GM21619 (cell line): ENCODE measurements around the gene OR2AK2.

Experiments used
- ATAC-seq: cut with Tn5 transposase; IDR thresholded peaks from one replicate; pipeline ENCODE4 v1.9.1; 2021; ENCODE audit not compliant: unreplicated experiment

OR2AK2 gene

GRCh38 chr1:247964933-247965332, at the start of gene OR2AK2:
TSS of gene OR2AK2 (plus strand) at chr1:247965233. CDS start at chr1:247965377, 144 bp downstream.
- no peak for ATAC-seq

GRCh38 chr1:247919952-247920351, 45.1 kb upstream of the OR2AK2 start, which contains the start of gene OR2T8:
TSS of gene OR2T8 (plus strand) at chr1:247920252. CDS start at chr1:247921018, 766 bp downstream.
- ATAC-seq = no peak

- ATAC-seq = no peak
These were observed 41.1 kb upstream of the OR2AK2 start for GRCh38 chr1:247923941-247924340.

- ATAC-seq = no peak
These were observed 40.2 kb upstream of the OR2AK2 start, which contains the start of gene OR2AJ1 for GRCh38 chr1:247924868-247925267. TSS of gene OR2AJ1 (plus strand) at chr1:247924889. CDS start at chr1:247933769, 8,880 bp downstream.

- ATAC-seq = no peak
These were observed 31.0 kb upstream of the OR2AK2 start for GRCh38 chr1:247933989-247934388.

GRCh38 chr1:247935781-247936180, 29.3 kb upstream of the OR2AK2 start:
- ATAC-seq = no peak

GRCh38 chr1:247936415-247936814, 28.6 kb upstream of the OR2AK2 start:
- no peak for ATAC-seq

GRCh38 chr1:247936965-247937734, 27.9 kb upstream of the OR2AK2 start:
- ATAC-seq = peak; percentile 99

GRCh38 chr1:247942624-247943023, 22.4 kb upstream of the OR2AK2 start:
- no peak for ATAC-seq

GRCh38 chr1:247948558-247948957, 16.5 kb upstream of the OR2AK2 start, which contains the start of gene OR2L8:
TSS of gene OR2L8 (plus strand) at chr1:247948858. CDS start at chr1:247948858, 0 bp downstream.
- ATAC-seq = no peak

GRCh38 chr1:247953408-247953807, 11.6 kb upstream of the OR2AK2 start:
- ATAC-seq = no peak

GRCh38 chr1:247961791-247962190, 3.2 kb upstream of the OR2AK2 start:
- no peak for ATAC-seq

GRCh38 chr1:247962911-247963588, 2.0 kb upstream of the OR2AK2 start:
- no peak for ATAC-seq

- peak; percentile 77 for ATAC-seq
These were observed 1.6 kb downstream of the OR2AK2 start for GRCh38 chr1:247966532-247967204.

- ATAC-seq = no peak
These were observed 28.0 kb downstream of the OR2AK2 start for GRCh38 chr1:247992986-247993385.

GRCh38 chr1:247998811-247999210, 33.8 kb downstream of the OR2AK2 start:
- ATAC-seq = no peak

GRCh38 chr1:248000169-248000568, 35.1 kb downstream of the OR2AK2 start:
- ATAC-seq = no peak

GRCh38 chr1:248007778-248008177, 42.7 kb downstream of the OR2AK2 start:
- no peak for ATAC-seq

- no peak for ATAC-seq
These were observed 44.6 kb downstream of the OR2AK2 start for GRCh38 chr1:248009681-248010080.

GRCh38 chr1:248013229-248013710, 48.2 kb downstream of the OR2AK2 start, which contains the start of gene OR2L5:
TSS of gene OR2L5 (plus strand) at chr1:248013660. CDS start at chr1:248021948, 8,288 bp downstream.
- ATAC-seq = no peak

- ATAC-seq = no peak
These were observed 50.8 kb downstream of the OR2AK2 start for GRCh38 chr1:248015803-248016202.
